GM18498 (cell line): ENCODE measurements around the gene KRTAP19-1.
"Not testable (repeated sequence)": the region's sequence is repeated elsewhere in the genome, so short reads cannot be mapped to it uniquely, and the experiment has no call there.

Source experiments
- ATAC-seq: cut with Tn5 transposase; IDR thresholded peaks from one replicate; pipeline ENCODE4 v1.9.1; 2021; ENCODE audit warnings: mild to moderate bottlenecking, moderate library complexity; ENCODE audit not compliant: unreplicated experiment

Gene KRTAP19-1

GRCh38 chr21:30480145-30480544 lies at the start of gene KRTAP19-1:
Gene KRTAP19-1 (minus strand): TSS chr21:30480367. CDS start chr21:30480317, 50 bp downstream.
- no peak for ATAC-seq

DNA sequence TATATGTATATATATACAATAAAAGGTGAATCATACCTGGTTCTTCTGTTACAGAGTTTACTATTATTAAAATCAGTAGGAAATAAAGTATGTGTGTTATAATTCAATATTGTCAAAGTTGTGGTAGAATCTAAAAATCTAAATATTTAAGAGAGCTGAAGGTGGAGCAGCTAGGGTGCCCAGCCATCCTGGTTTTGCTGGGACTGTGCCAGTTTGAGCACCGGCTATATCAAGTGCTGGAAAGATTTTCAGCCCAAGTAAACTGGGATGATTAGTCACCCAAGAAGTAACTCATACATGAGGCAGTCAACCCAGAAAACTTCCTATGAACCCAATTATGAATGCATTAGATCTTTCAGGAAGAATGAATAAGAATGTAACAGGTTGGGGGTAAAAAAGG lies 38.7 kb upstream of the KRTAP19-1 start:
- ATAC-seq = no peak

GRCh38 chr21:30515681-30516080 lies 35.5 kb upstream of the KRTAP19-1 start:
- no peak for ATAC-seq

- not testable (repeated sequence) for ATAC-seq
These were observed 25.5 kb upstream of the KRTAP19-1 start for GRCh38 chr21:30505621-30506205.

DNA sequence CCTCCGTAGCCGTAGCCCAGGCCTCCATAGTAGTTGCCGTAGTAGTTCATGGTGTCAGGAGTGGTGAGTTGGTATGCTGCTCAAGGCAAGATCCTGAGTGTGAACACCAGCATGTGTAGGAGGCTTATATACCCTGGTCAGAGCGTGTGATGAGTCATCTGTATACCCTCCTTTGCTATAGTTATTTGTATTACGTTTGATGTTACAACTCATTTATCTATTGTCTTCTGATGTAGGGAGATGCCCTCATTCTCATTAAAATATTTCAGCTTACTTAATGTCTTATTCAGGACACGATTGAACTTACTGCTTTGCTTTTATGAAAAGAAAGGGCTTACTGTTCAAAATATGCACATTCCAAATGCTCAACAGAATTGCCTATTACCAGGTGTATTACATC lies 21.9 kb upstream of the KRTAP19-1 start, which contains the start of gene KRTAP19-5:
TSS of gene KRTAP19-5 (minus strand) at position 101 of the 400 bp plus-strand sequence. CDS start at position 50, 51 bp downstream.
- ATAC-seq = no peak

DNA sequence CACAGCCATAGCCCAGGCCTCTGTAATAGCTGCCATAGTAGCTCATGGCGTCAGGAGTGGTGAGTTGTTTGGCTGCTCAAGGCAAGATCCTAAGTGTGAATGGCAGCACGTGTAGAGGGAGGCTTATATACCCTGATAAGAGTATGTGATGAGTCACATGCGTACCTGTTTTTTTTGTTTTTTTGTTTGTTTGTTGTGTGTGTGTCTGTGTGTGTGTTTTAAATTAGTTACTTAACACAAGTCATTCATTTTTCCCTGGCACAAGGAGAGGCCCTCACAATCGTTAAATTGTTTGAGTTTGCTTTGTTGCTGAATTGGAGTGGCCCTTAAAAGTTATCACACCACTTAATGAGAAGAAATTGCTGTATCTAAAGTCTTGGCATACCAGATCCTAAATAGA lies 16.9 kb upstream of the KRTAP19-1 start, which contains the start of gene KRTAP19-4:
TSS of gene KRTAP19-4 (minus strand) at position 101 of the 400 bp plus-strand sequence. CDS start at position 46, 55 bp downstream.
- ATAC-seq = no peak

- ATAC-seq = no peak
These were observed 11.8 kb upstream of the KRTAP19-1 start, which contains the start of gene KRTAP19-3 for GRCh38 chr21:30491963-30492428. Gene KRTAP19-3 (minus strand): TSS chr21:30492013. CDS start chr21:30491957, 56 bp downstream.

DNA sequence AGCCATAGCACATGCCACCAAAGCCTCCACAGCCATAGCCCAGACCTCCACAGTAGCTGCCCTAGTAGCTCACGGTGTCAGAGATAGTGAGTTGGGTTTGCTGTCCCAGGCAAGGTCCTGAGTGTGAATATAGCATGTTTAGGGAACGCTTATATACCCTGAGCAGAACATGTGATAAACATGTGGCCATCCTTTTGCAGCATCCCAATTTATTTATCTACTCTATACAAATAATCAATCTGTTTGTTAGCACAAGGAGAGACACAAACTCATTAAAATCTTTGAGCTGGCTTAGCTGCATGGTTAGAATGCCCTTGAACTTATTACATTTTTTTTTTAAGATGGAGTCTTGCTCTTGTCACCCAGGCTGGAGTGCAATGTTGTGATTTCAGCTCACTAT lies 7.2 kb upstream of the KRTAP19-1 start, which contains the start of gene KRTAP19-2:
TSS of gene KRTAP19-2 (minus strand) at position 101 of the 400 bp plus-strand sequence. CDS start at position 13, 88 bp downstream.
- ATAC-seq = no peak

- no peak for ATAC-seq
These were observed 6.0 kb upstream of the KRTAP19-1 start for GRCh38 chr21:30486180-30486579.

- no peak for ATAC-seq
These were observed 2.0 kb upstream of the KRTAP19-1 start for GRCh38 chr21:30482130-30482529.

DNA sequence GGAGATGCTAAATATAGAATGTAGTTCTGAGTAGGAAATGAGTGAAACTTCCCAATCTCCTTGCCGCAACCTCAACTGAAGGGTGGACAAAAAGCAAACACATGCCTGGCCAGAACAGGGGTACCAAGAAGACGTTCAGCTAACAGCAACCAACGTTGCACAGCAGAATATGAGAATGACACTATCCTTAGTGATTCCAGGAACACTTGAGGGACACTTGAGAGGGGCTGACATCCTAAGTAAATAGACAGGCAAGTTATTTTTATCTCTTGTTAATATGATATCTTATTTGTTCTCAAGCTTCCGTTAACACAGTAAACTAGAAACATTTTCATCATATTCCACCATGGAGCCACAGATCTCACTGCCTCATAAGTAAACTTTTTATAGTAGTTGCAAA lies 908 bp downstream of the KRTAP19-1 start:
- ATAC-seq = no peak

DNA sequence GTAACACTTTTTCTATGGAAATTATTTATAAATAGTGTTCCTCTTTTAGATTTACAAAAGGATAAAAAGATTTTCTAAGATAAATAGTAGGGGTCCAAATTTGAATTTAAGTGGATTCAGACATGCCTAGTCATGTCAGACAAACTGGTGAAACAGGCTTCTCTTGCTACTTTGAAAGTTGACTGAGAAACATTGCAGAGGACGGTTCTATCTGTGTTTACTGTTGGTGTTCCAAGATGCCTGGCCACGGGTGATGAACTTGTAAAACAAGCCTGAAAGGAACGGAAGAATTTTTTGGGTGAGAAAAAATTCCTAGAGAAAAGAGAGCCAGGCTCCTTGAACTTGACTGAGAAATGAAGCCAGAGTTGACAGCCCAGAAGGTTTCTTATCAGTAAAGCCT lies 2.2 kb downstream of the KRTAP19-1 start:
- no peak for ATAC-seq

DNA sequence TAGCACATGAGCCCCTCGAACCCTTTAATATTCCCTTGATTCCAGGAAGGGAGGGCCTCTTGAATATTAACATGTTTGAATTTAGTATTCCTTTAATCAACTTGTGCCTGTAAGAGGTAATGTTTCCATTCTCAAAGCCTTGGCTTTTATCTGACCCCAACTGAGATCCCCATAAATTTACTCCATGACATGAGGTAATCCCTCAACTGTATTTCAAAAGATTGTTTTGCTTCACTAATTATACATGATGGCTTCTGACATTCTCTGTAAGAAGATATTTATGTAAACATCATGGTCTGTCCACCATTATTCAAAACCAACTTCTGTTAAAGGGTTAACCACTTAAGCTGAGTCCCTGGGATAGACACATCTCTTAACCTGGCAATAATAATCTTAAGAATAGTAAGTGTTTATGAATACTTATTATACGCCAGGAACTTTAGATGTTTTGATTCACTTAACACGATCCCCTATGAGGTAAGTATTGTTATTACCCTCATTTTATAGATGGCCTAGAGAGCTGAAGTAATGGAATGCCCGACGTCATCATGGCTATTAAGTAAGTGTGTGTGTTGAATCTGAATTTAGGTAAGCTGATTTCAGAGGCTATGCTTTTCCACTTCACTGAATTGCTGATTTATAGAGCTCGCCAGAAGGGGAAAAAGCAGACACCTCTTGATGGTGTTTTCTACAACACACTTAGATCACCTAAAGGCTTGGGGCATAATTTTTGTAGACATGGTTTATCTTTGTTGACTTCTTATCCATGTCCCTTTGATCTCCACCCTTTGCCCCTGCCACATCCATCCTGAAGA lies 11.1 kb downstream of the KRTAP19-1 start:
- ATAC-seq = no peak

DNA sequence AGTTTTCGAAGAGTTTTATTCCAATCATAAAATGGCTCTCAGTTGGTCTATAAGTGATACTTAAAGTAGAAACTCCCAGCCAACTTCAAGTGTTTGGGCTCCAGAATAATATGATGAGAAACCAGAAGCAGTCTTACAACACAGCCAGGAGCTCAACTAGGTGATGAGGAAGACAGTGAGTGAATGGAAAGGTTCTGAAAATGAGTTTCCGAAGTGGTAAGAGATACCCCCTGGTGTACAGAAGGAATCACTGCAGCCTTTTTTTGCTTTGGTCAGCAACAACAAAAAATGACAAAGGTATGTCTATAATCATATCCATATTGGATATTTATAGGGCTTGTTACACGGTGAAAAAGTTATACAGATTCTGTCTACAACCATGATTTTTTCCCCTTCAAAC lies 16.5 kb downstream of the KRTAP19-1 start:
- ATAC-seq = no peak

GRCh38 chr21:30448514-30448913 lies 31.7 kb downstream of the KRTAP19-1 start:
- no peak for ATAC-seq

DNA sequence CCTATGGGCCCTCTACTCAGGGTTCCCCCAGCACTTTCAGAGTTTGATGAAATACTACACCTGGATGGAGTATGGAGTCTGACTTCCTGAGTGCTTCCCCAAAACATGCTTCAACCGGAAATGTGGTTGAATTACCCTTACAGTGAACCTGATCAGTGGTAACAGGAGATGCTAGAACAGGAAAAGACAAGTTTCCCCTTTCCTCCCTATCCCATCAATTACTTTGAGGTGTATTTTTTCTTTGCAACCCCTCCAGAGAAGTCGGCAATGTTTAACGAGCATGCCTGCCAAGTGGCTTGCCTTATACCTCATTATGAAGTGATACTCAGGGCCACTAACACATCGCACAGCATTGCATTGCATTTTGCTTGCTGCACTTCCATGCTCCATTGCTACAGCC lies 33.1 kb downstream of the KRTAP19-1 start:
- ATAC-seq = no peak

GRCh38 chr21:30444204-30444603 lies 36.0 kb downstream of the KRTAP19-1 start:
- no peak for ATAC-seq

GRCh38 chr21:30443226-30443625 lies 36.9 kb downstream of the KRTAP19-1 start:
- no peak for ATAC-seq

DNA sequence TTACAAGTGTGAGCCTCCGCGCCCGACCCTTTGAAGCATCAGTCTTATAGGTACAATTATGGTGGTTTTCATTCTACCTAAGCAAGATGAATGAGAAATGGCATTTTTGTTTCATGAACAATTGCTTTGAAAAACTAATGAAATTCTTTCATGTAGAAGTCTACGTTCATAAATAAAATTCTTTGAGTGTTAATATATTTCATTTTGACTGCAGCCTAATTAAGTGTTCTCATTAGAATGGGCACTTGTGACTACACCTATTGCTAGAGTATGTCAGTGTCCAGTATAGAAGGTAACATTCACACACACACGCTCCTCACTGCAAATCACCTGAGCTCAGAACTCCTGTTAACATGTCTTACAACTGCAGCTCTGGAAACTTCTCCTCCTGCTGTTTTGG lies 40.2 kb downstream of the KRTAP19-1 start, which contains the start of gene KRTAP15-1:
TSS of gene KRTAP15-1 (plus strand) at position 301 of the 400 bp plus-strand sequence. CDS start at position 354, 53 bp downstream.
- no peak for ATAC-seq

- ATAC-seq = no peak
These were observed 43.1 kb downstream of the KRTAP19-1 start for GRCh38 chr21:30437010-30437565.

DNA sequence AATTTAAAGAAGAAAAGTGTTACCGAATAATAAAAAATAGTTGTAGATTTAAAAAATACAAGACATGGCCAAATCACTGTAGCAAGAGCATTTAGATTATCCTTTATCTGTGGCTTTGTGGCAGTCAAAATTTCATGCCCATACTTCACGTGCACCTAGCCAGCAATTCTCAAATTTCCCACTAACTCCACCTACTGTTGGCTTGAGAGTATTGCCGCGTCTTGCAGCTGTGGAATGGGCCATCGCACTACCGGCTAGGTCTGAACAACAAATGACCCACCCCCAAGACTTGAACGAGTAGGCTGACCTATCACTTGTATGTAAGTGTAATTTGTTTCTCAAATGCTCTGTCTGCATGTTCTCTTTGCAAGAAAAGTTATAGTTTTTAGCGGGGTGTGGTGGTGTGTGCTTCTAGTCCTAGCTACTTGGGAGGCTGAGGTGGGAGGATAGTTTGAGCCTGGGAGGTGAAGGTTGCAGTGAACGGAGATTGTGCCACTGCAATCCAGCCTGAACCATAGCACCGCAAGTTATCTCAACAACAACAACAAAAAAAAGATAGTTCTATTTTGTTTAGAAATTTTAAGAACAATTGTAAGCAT lies 46.0 kb downstream of the KRTAP19-1 start:
- ATAC-seq = no peak
